GM10847 (cell line): ENCODE data around the gene KIFC1.

Experiments used
- POLR2A ChIP-seq: IDR thresholded peaks from 2 replicates; pipeline ENCODE4 v1.6.1; 2011; ENCODE audit not compliant: insufficient read length; ENCODE audit errors: extremely low read depth

Gene KIFC1

GRCh38 chr6:33421344-33421643, 29.7 kb downstream of the KIFC1 start:
- no peak for TF ChIP-seq POLR2A

- no peak for TF ChIP-seq POLR2A
Measured at GRCh38 chr6:33423777-33424176, 32.2 kb downstream of the KIFC1 start.

GRCh38 chr6:33424855-33425667, 33.4 kb downstream of the KIFC1 start:
- no peak for TF ChIP-seq POLR2A

GRCh38 chr6:33425668-33426577, 34.3 kb downstream of the KIFC1 start:
- TF ChIP-seq POLR2A, result peak; percentile 64

GRCh38 chr6:33426590-33427511, 35.2 kb downstream of the KIFC1 start:
- TF ChIP-seq POLR2A, result no peak

- no peak for TF ChIP-seq POLR2A
Measured at GRCh38 chr6:33427585-33428223, 36.1 kb downstream of the KIFC1 start.

GRCh38 chr6:33428224-33428965, 36.8 kb downstream of the KIFC1 start:
- TF ChIP-seq POLR2A, result no peak

GRCh38 chr6:33428966-33429749, 37.5 kb downstream of the KIFC1 start:
- no peak for TF ChIP-seq POLR2A

GRCh38 chr6:33429750-33430052, 38.1 kb downstream of the KIFC1 start:
- no peak for TF ChIP-seq POLR2A

GRCh38 chr6:33430334-33430733, 38.7 kb downstream of the KIFC1 start:
- no peak for TF ChIP-seq POLR2A

GRCh38 chr6:33430991-33431879, 39.6 kb downstream of the KIFC1 start:
- TF ChIP-seq POLR2A, result no peak

- TF ChIP-seq POLR2A, result no peak
Measured at GRCh38 chr6:33431880-33432541, 40.4 kb downstream of the KIFC1 start.
